HG03558 (cell line): Measurements from ENCODE around the gene RGPD5.
A peak's percentile ranks its signal among the peaks of the same experiment; 100 is the strongest.
"Not testable (repeated sequence)": the region's sequence is repeated elsewhere in the genome, so short reads cannot be mapped to it uniquely, and the experiment has no call there.

Source experiments
- ATAC-seq: cut with Tn5 transposase; IDR thresholded peaks from one replicate; pipeline ENCODE4 v1.9.1; 2021; ENCODE audit warnings: moderate number of reproducible peaks; ENCODE audit not compliant: unreplicated experiment; ENCODE audit errors: extremely low read depth

Gene RGPD5

DNA sequence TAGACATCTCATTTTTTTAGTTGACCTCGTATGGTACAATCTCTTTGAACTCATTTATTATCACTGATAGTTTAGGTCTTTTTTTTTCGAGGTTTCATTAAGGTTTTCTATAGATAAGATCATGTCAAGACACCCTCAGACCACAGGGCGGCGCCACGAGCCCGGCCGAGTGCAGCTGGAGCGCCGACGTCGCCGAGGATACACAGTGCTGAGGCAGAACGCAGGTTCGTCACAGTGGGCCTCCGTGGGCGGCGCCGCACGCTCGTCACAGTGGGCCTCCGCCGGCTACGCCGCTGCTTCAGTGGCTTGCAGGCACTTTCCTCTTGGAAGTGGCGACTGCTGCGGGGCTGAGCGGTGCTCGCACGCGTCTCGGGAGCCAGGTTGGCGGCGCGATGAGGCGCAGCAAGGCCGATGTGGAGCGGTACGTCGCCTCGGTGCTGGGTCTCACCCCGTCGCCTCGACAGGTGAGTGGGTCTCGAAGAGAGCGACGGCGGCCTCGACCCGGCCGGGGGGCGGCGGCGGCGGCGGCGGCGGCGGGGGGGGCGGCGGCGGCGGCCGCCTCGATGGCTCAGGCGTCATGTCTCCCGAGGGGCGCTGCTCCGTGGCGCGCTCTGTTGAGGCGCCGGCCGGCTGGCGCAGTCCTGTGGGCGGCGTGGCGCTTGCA, at the start of gene RGPD5:
RGPD5 (plus strand) TSS at position 232 of the 664 bp plus-strand sequence; CDS start at position 393, 161 bp downstream.
- peak; percentile 84 for ATAC-seq

DNA sequence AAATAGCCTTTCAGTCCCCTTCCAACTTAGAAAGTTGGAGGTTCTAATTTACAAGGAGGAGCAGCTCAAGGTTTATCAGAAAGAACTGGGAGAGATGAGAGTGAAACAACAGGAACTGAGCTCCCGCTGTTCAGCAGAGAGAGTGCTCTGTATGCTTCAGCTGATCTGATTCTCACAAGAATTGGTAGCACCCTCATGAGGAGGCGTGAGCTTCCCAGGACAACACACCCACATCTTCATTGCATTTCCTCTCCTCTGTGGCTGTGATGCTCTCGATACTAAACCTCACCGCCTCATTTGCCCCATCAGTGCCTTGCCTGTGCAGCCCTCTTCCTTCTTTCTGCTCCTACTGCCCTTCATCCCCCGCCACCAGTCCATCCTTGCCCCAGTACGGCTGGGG, 42.5 kb upstream of the RGPD5 start:
- ATAC-seq = not testable (repeated sequence)

DNA sequence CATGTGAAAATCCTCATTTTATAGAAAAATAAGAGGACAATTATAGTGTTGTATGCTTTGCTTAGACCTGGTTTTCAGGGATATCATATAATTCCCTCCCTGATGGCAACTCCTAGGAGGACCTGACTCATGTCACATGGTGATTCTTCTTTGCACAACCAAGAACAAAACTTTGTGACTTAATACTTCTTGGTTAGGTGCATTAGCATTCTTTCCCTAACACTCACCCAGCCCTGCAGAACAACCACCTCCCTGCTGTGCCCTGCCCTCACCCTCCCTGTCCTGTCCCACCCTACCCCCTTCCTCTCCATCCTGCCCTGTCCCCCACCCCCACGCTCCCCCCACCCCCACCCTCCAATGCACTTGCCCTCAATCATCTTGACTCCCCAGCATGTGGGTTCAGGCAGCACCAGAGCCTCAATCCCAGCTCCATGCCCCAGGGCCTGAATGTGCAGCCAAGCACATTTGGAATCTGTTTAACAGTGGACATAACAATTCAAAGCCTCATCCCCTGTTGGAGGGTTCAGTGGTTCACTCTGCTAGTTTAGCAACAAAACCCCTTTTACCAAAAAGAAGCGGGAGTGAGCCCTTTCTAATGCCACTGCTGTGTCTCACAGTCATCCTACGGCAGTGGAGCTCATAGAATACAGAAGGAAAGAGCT, 36.8 kb upstream of the RGPD5 start:
- ATAC-seq = not testable (repeated sequence)

DNA sequence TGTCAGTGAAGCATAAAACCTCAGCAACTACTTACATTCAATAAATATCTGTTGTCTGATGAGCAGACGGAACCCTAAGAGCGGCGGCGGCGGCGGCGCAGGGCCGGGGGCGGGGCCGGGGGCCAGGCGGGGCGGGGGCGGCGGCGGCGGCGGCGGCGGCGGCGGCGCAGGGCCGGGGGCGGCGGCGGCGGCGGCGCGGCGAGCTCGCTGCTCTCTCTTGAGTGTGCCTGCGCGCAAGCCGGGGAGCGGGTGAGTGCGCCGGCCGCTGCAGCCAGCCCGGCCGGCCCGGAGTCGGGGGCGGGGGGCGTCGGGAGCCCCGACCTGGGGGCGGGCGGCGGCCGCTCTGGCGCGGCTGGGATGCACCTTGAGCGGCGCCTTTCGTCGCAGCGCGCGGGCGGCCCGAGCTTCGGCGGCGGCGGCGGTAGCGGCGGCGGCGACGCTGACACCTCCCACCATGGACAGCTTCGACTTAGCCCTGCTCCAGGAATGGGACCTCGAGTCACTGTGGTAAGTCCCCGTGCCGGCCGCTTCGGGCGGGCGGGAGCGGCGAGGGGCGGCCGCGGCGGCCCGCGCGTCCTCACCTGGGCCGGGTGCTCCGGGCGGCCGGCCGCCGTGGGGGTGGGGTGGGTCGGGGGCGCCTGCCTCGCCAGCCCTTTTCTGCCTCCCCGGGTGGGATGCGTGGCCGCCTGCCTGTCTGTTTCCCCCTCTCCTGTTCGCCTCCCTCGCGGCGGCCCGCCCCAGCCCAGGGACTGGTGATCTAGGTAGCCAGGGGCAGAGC, 33.7 kb upstream of the RGPD5 start:
- ATAC-seq = not testable (repeated sequence)

DNA sequence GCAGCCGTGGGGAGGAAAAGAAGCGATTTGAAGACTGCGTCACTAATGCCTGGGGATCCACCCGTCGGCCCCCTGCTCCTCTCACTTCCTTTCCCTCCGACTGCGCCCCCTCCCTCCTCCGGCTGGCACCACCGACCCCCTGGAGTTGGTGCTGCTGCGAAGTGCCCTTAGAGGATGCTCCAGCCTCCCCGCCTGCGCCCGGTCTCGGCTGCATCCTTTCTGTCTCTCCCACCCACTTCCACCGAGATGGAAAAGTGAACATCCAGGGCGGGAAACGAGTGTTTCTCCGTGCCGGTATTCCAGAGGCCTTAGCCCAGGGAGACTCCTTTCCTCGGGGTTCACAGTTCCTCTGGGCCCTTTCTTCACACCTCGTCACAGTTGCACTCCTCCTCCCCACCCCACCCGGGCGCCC, 33.1 kb upstream of the RGPD5 start:
- ATAC-seq = not testable (repeated sequence)

DNA sequence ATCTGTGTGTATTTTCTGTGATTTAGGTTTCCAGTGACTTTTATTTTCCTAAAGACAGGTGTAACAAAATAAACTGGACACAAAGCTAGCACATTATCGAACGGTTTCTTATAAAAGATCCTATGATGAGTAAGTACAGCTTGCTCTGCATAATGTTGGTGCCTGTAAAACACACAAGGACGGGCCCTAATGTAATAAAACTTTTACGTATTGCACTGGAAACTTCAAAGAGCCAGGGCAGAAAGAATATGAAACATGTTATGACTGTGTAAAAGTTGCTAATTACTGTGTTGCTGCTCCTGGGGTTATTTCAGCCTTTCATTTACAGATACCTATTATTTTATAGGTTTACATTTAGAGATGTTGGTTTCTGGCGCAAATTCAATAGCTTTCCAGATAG, 32.1 kb upstream of the RGPD5 start:
- ATAC-seq = not testable (repeated sequence)

DNA sequence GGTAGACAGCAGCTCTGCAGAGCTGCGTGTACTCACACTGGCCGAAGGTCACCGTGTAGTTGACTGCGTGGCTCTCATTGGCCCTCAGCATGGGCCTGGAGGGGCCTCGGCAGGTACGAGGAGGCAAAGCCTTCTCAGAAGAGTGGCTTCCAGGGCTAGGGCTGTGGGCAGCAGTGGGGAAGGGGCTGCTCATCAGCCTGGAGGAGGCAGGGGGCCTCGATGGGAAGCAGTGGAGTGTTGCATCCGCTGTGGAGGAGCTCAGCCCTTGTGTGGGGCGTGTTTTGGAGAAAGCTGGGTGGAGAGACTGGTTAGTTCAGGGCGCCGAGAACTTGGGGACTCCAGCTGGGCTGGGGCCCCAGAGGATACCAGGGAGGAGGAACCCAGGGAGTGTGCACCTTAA, 28.0 kb upstream of the RGPD5 start:
- ATAC-seq = not testable (repeated sequence)

DNA sequence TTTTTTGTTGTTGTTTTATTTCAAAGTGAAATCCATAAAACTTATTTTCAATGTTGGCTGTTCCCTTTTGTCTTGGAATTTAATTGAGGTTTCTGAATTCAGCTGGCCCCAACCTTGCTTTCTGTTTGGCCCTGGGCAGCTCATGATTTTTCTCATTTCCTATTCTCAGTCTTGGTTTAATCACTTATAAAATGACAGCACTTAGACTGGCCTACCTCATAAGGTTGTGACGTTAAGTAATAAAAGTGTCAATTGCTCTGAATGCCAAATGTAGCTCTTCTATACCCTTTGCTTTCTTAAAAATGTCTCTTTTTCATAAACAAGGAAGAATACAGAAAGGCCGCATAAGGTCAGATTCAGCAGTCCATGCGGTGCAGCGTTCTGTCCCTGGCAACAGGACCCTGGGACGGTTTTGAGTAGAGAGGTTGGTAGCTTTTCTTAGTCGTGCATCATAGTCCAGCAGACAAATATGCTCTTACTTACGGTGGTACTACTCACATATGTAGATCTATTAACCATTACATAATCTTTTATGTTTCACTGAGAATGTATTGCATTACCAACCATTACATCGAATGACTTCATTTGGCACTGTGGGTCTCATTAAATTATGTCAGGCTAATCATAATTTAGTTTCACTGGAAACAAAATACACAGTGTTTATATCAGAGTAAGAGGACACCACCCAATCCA, 27.1 kb upstream of the RGPD5 start:
- ATAC-seq = not testable (repeated sequence)

DNA sequence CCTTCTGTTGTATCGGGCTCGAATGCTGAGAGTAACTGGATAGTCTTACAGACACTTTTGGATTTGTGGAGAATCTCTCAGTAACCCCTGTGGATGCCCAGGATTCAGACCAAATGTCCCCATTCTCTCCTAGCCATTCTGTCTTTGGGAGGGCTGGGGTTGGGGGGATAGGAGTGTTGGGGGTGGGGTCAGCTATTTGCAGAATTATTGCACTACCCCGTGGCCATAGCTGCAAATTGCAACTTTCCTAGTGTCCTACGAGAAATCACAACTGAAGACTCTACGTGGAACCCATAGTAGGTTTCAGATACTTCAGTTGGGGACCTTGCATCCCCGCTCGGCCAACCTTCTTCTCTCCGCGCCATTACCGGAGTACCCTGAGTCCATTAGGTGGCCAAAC, 25.2 kb upstream of the RGPD5 start:
- ATAC-seq = not testable (repeated sequence)

DNA sequence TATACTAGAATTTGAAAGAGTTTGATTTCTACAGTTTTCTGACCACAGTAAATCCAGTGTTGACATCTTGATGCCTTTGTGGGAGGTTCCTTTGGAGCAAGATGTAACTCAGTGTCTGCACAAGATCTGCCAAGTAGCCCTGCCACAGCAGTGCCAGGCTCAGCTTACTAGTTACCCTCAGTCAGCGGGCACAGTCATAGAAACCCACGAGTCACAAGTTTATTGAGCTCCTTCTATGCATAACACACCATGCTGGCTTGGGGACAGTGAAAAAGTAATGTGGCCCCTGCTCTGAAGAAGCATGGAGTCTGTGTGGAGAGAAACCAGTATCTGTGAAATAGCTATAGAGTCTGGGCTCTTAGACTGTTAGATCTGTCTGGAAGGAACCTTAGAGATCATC, 15.0 kb upstream of the RGPD5 start:
- ATAC-seq = not testable (repeated sequence)

DNA sequence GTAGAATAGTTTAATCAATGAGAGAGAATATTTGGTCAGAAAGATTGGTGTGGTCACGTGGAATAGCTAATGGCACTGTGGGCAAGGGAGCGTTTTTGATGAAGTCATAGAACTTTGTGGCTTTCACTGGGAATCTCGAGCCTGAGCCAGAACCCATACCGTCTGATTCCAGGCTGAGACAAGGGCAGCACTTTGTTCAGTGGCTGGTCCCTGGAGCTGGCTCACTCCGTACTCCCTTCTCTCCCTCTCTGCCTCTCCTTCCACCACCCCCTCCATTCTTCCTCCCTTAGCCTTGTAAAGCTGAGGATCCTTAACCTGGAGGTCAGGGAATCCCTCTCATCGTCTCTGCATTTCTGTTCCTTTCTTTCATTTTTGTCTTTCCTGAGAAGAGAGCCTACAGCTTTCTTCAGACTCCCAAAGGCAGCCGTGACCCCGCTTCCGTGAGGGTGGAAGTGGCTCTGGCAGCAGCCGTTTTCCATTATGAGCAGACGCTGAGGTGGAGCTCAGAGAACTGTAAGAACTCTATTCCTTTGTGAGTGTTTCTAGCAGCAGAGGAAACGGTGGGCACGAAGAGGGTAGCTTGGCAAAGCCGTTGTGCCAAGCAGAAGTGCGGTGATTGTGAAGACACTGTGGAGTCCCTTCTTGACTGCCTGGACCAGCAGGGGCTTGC, 12.8 kb upstream of the RGPD5 start:
- not testable (repeated sequence) for ATAC-seq

DNA sequence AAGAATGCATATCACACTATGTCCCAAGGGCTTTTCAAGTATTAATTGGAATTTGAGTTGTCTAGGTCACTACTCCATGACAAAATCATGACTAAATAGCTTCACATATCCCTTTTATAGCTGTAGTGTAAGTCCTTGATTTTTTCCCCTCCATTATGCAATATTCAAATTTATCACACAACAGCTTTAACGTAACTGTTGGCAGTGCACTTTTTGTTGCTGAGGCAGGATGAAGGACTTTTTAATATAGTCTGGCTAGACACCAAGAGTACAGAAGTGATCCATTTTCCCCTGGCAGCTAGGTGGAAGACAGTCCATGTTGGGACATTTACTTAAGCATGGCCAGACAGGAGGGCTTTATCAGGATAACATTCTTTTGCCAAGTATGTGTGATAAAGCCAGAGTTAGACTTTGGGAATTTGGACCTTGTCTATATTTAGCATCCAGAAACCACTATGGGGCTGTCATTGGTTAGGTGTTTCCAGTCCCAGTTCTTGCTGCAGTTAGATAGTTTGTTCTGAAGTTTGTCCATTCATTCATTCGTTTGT, 11.6 kb upstream of the RGPD5 start:
- ATAC-seq = not testable (repeated sequence)

DNA sequence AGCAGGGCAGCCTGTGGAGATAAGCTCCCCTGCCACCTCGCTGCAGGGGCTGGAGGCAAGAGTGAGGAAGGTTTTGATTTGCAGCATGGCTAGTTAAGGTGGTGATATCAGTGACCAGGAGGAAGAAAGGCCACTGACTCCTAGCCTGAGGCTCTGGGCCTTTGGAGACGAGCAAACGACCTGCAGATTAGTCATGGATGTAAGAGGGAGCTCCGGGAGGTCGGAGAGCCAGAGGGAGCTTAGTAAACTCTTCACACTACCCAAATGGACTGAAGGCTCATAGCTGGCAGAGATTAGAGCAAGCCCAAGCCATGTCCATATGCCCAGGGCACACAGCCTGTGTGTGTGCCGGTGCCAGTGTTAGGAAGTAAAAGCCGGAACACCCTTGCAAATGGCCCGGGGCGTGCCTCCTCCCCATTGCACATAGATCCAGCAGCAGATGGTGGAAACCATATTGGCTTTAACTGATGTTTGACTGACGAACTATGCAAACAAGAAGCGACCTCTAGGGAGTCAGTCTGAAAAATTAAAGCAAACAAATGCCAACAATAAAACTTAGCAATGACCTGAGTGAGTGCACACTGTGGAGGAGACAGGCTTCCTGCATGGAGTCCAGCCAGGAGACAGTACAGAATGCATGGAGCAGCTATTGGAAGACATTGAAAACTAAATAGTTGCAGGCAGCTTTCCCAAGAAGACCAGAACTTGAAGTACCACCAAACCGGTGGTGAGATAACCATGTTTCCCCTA, 2.4 kb upstream of the RGPD5 start:
- ATAC-seq = not testable (repeated sequence)

DNA sequence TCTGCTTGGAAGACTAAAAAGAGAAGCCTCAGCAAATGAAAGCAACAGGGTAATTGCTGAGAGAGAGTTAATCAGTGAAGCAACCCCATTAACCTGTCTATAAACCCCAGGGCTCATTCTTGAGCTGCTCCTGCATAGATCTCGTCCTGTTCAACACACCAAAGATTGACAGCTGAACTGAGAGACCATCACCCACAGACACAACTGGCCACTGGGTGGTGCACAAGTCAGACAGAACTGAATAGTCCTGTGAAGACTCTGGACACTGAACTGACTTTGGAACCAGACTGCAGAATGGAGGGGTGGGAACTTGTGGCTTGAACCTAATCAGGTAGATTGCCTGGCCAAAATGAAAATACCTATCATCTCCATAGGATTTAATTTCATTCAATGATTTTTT, 1.4 kb upstream of the RGPD5 start:
- not testable (repeated sequence) for ATAC-seq

DNA sequence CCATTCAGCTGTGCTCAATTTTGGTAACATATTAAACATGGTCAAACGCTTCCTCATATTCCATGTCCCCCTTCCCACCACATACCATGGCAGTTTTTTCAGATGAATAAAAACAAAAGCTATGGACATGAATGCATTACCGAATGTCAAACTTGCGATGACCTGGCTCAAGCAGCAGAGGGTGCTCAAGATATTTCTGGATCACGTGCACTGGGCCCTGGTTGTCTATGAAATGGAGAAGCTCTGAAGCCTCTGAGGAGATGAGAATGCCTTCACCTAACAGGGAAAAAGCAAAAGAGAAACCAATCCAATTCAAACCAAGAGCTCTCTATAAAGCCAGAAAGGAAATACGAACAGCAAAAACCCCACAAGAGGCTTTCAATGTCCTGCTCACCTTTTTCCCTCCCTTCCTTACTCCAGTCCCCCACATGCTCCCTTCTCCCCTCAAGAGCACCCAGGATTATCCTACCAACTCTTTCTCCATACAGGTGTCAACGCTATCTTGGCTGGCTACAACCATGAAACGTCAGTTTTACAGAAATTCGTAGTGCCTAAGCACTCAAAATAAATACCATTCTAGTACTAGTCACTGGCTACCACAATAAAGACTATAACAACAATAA, 77.1 kb downstream of the RGPD5 start:
- not testable (repeated sequence) for ATAC-seq

DNA sequence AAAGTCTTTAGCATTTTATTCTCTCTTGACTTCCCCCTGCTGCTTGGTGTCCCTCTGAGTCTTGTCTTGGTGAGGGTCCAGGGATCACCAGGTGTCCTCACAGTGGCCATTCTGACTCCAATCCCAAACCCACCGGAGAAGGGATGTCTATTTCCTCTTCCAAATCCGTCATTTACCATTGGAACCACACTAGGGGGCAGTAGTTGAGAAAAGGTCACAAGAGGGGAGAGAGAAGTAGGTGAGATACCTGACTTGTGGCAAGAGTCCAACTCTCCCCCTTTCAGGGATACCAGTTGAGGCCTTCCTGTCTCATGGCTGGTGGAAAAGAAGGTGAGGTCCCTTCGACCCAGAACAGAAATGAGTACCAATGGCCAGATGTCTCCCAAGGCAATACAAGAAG, 82.5 kb downstream of the RGPD5 start:
- ATAC-seq = not testable (repeated sequence)

DNA sequence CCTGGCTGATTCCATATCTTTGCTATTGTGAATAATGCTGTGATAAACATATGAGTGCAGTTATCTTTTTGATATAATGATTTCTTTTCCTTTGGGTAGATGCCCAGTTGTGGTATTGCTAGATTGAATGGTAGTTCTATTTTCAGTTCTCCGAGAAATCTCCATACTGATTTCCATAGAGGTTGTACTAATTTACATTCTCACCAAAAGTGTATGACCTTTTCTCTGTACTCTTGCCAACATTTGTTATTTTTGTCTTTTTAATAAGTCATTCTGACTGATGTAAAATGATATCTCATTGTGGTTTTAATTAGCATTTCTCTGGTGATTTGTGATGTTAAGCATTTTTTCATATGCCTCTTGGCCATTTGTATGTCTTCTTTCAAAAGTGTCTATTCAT, 88.0 kb downstream of the RGPD5 start:
- ATAC-seq = not testable (repeated sequence)

DNA sequence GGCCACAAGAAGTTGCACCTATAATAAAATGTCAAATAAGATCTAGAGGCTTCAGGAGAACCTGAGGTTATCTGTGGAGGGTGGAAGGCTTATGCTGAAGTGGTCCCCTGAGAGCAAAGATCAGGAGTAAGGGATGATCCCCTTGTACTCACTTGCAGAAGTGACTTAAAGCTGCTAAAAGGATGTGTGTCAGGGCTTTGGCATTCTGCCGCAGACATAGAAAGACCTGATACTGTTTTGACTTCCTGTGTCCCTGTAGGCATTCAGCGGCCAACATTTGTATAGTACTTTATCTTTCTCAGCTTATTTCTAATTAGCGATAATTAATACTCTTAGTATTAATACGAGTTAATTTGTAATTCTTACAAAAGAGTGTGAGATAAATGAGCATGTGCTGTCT, 94.3 kb downstream of the RGPD5 start:
- ATAC-seq = not testable (repeated sequence)
